Liver (tissue), 9 donors: ENCODE results near the gene PDZRN4. TPM values are rescaled to one million over a fixed set of nuclear protein-coding genes. Genes with fewer than 3 reads are reported as not detected.
"Not testable (repeated sequence)": the region's sequence is repeated elsewhere in the genome, so short reads cannot be mapped to it uniquely, and the experiment has no call there.

Source experiments
- DNase-seq: peaks from one replicate; pipeline ENCODE4 v3.0.0-alpha.2; 2017; ENCODE audit warnings: low spot score
- H3K27ac ChIP-seq, 2 donors: one replicate each; pipeline ENCODE4 v1.7.0; 2013; ENCODE audit warnings: inconsistent platforms in 2 of 2, low read length in 2 of 2, control low read depth in 1 of 2, low read depth in 1 of 2, mild to moderate bottlenecking in 1 of 2
- H3K27me3 ChIP-seq, 4 donors: one replicate each; pipeline versions ENCODE4 v1.6.1 to v1.7.0; 2013; ENCODE audit warnings: low read length in 3 of 4, inconsistent platforms in 1 of 4, mild to moderate bottlenecking in 1 of 4, moderate library complexity in 1 of 4; ENCODE audit not compliant: control insufficient read depth in 4 of 4, insufficient read depth in 4 of 4
- H3K36me3 ChIP-seq, 4 donors: one replicate each; pipeline versions ENCODE4 v1.6.1 to v1.7.0; 2013; ENCODE audit warnings: low read length in 3 of 4, mild to moderate bottlenecking in 3 of 4, low read depth in 1 of 4, moderate library complexity in 1 of 4; ENCODE audit not compliant: control insufficient read depth in 4 of 4, insufficient read depth in 3 of 4
- H3K4me1 ChIP-seq, 4 donors: one replicate each; pipeline versions ENCODE4 v1.6.1 to v1.7.0; 2013; ENCODE audit warnings: low read length in 3 of 4, mild to moderate bottlenecking in 3 of 4, moderate library complexity in 1 of 4; ENCODE audit not compliant: control insufficient read depth in 4 of 4, insufficient read depth in 4 of 4
- H3K4me3 ChIP-seq, 3 donors: one replicate each; pipeline versions ENCODE4 v1.6.1 to v1.7.0; 2013; ENCODE audit warnings: low read length in 3 of 3, control low read depth in 1 of 3, low read depth in 1 of 3, mild to moderate bottlenecking in 1 of 3
- H3K9ac ChIP-seq, 2 donors: one replicate each; pipeline ENCODE4 v1.7.0; 2013; ENCODE audit warnings: low read length in 2 of 2, mild to moderate bottlenecking in 2 of 2, moderate library complexity in 2 of 2, control low read depth in 1 of 2, low read depth in 1 of 2
- H3K9me3 ChIP-seq, 4 donors: one replicate each; pipeline versions ENCODE4 v1.6.1 to v1.7.0; 2013; ENCODE audit warnings: low read length in 3 of 4; ENCODE audit not compliant: control insufficient read depth in 4 of 4
- EGR1 ChIP-seq, 2 donors: IDR thresholded peaks; 2 replicates each; pipeline ENCODE4 v1.6.1; 2016 to 2018; ENCODE audit warnings: antibody characterized with exemption in 2 of 2, low read depth in 2 of 2
- FOXA1 ChIP-seq: IDR thresholded peaks from 2 replicates; pipeline ENCODE4 v1.6.1; 2016; ENCODE audit warnings: antibody characterized with exemption
- FOXA2 ChIP-seq: IDR thresholded peaks from 2 replicates; pipeline ENCODE4 v1.6.1; 2016; ENCODE audit warnings: antibody characterized with exemption
- HNF4A ChIP-seq, 2 donors: conservative IDR thresholded peaks; 2 replicates each; pipeline ENCODE4 v1.6.1; 2016; ENCODE audit warnings: antibody characterized with exemption in 2 of 2, mild to moderate bottlenecking in 2 of 2
- NR2F2 ChIP-seq: IDR thresholded peaks from 2 replicates; pipeline ENCODE4 v1.6.1; 2016; ENCODE audit warnings: antibody characterized with exemption
- RAD21 ChIP-seq, 2 donors: IDR thresholded peaks; 2 replicates each; pipeline ENCODE4 v1.6.1; 2016; ENCODE audit warnings: antibody characterized with exemption in 2 of 2, mild to moderate bottlenecking in 2 of 2
- RXRA ChIP-seq, 2 donors: IDR thresholded peaks; 2 replicates each; pipeline ENCODE4 v1.6.1; 2017 to 2018; ENCODE audit warnings: antibody characterized with exemption in 2 of 2, mild to moderate bottlenecking in 1 of 2
- YY1 ChIP-seq: IDR thresholded peaks from 2 replicates; pipeline ENCODE4 v1.6.1; 2016; ENCODE audit warnings: antibody characterized with exemption, mild to moderate bottlenecking
- WGBS: extraction: QIAGEN DNeasy Blood & Tissue Kit; methylation state at CpG from one replicate; pipeline ENCODE4 v1.1.7; 2013; 5-methylcytosine and 5-hydroxymethylcytosine counted together
- polyA plus RNA-seq, 2 donors: library from polyadenylated mRNA; stranded (reverse) in 1 of 2; unstranded in 1 of 2; fragments of 200-250 nt in 1 of 2; fragments of >200 nt in 1 of 2; fragmentation: Nextera tagmentation in 1 of 2; extraction: Ambion mirVana in 1 of 2; gene quantifications; one replicate each; pipeline versions ENCODE4 v1.2.1 to v1.2.3, GENCODE V29; 2013 to 2015
- total RNA-seq, 2 donors: library from RNA; depleted of rRNA; stranded (reverse); fragments of >200 nt; gene quantifications; one replicate each; pipeline ENCODE4 v1.2.3, GENCODE V29; 2014
- TF ChIP-seq, protein P1 (sequence below): IDR thresholded peaks from 2 replicates; pipeline ENCODE4 v1.6.1; 2016; ENCODE audit warnings: antibody characterized with exemption, mild to moderate bottlenecking
- TF ChIP-seq, protein P2 (sequence below): IDR thresholded peaks from 2 replicates; pipeline ENCODE4 v1.6.1; 2016; ENCODE audit warnings: antibody characterized with exemption
- TF ChIP-seq, protein P3 (sequence below): fragments of 150-350 bp; IDR thresholded peaks from 2 replicates; pipeline ENCODE4 v1.5.1; 2017; ENCODE audit warnings: improper control_type of control experiment, low read depth, low read length; ENCODE audit not compliant: missing input control
- donor health status: healthy.
- donor health status: healthy.
- donor health status: healthy.
- donor health status: healthy.
- donor health status: healthy.

PDZRN4 gene
- total and polyA plus RNA-seq, 4 donors: 0.11 to 1.1 (median 0.24) TPM

DNA sequence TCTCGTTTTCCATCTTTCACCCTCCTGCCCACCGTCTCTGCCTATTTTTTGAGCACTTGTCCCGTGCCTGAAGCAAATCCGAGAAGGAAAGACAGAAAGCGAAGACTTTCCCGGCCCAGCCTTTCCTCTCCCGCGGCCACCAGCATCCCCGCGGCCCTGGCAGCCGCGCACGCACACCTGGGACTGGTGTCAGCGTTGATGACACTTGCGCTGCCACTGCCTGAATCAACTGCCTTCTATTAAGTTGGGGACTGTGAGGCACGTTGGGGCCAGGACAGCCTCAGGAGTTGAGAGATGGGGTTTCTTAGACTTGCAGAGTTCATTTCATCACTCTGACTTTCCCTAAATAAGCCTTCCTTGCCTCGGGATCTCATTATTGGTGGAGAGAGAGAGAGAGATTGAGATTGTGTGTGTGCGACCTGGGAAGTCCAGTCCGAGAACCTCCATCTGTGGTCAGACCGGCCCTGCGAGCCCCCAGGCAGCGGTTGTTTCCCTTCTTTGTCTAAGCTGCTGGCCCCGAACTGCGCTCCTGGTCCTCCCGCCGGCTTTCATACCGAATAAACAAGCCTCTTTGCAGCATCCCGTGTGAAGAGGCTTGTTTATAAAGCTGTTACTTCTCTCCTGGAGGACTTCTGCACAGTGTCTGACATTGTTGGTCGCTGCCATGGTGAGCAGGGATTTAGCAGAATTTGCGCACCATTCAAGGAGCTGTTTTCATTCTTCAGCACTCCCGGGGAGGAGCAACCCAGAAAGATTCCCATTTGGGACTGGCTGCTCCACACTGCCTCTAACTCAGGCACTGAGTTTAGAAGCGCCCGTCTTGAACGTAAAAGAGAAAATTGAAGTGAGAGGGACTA is 1.5 kb downstream of the PDZRN4 start:
- Histone ChIP-seq H3K9me3 (no peaks in the 10 kb centered on the region), H3K27me3 (peaks cover 0 to 8% (median 2%) of the 10 kb centered on the region in 4 donors), H3K27ac (peak overlapping the region; percentile 4 to 6), H3K9ac (no peak overlapping the region), H3K36me3 (no peaks in the 10 kb centered on the region), H3K4me1 (peaks cover 0 to 5% (median 2%) of the 10 kb centered on the region in 4 donors), H3K4me3 (peak overlapping the region in 1 of 3 donors; percentile 5)
- TF ChIP-seq, protein P1, sequence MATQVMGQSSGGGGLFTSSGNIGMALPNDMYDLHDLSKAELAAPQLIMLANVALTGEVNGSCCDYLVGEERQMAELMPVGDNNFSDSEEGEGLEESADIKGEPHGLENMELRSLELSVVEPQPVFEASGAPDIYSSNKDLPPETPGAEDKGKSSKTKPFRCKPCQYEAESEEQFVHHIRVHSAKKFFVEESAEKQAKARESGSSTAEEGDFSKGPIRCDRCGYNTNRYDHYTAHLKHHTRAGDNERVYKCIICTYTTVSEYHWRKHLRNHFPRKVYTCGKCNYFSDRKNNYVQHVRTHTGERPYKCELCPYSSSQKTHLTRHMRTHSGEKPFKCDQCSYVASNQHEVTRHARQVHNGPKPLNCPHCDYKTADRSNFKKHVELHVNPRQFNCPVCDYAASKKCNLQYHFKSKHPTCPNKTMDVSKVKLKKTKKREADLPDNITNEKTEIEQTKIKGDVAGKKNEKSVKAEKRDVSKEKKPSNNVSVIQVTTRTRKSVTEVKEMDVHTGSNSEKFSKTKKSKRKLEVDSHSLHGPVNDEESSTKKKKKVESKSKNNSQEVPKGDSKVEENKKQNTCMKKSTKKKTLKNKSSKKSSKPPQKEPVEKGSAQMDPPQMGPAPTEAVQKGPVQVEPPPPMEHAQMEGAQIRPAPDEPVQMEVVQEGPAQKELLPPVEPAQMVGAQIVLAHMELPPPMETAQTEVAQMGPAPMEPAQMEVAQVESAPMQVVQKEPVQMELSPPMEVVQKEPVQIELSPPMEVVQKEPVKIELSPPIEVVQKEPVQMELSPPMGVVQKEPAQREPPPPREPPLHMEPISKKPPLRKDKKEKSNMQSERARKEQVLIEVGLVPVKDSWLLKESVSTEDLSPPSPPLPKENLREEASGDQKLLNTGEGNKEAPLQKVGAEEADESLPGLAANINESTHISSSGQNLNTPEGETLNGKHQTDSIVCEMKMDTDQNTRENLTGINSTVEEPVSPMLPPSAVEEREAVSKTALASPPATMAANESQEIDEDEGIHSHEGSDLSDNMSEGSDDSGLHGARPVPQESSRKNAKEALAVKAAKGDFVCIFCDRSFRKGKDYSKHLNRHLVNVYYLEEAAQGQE: no peak
- TF ChIP-seq EGR1 (IDR thresholded peaks at IDR 0.05; ENCODE audit: low read depth in 2 of 2) (no peak), FOXA2 (no peak), FOXA1 (no peak), NR2F2 (no peak), RXRA (IDR thresholded peaks at IDR 0.05) (no peak), YY1 (no peak), RAD21 (IDR thresholded peaks at IDR 0.05) (no peak)
- TF ChIP-seq, protein P2, sequence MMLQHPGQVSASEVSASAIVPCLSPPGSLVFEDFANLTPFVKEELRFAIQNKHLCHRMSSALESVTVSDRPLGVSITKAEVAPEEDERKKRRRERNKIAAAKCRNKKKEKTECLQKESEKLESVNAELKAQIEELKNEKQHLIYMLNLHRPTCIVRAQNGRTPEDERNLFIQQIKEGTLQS: no peak
- 3% methylated on average over 34 of the region's 34 CpGs for WGBS
- DNase-seq: no peak

DNA sequence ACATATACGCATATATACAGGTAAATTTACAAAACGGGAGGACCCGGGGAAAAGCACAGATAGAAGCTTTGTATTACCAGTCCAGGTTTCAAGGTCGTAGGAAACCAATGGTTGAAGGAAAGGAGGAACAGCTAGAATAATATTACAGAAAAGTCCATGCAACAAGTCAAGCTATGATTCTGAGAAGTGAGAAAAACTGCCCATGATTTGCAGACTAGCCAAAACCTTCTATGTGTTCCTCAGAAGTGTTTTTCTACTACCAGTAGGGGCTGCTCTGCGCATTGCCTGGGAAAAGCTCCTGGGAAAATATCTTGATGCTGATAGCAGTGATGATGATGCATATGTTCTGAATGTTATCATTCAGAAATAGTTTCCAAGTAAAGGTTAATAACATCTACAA is 2.2 kb downstream of the PDZRN4 start:
- H3K9ac ChIP-seq: no peak overlapping the region
- no peak for TF ChIP-seq EGR1 (IDR thresholded peaks at IDR 0.05; ENCODE audit: low read depth in 2 of 2)
- TF ChIP-seq HNF4A (conservative IDR thresholded peaks at IDR 0.05): no peak
- TF ChIP-seq, protein P3, sequence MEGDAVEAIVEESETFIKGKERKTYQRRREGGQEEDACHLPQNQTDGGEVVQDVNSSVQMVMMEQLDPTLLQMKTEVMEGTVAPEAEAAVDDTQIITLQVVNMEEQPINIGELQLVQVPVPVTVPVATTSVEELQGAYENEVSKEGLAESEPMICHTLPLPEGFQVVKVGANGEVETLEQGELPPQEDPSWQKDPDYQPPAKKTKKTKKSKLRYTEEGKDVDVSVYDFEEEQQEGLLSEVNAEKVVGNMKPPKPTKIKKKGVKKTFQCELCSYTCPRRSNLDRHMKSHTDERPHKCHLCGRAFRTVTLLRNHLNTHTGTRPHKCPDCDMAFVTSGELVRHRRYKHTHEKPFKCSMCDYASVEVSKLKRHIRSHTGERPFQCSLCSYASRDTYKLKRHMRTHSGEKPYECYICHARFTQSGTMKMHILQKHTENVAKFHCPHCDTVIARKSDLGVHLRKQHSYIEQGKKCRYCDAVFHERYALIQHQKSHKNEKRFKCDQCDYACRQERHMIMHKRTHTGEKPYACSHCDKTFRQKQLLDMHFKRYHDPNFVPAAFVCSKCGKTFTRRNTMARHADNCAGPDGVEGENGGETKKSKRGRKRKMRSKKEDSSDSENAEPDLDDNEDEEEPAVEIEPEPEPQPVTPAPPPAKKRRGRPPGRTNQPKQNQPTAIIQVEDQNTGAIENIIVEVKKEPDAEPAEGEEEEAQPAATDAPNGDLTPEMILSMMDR: peak; percentile 20
- no peak for TF ChIP-seq RXRA (IDR thresholded peaks at IDR 0.05)
- peak; percentile 61 to 67 for TF ChIP-seq RAD21 (IDR thresholded peaks at IDR 0.05)
- TF ChIP-seq, protein P2: no peak
- H3K36me3 ChIP-seq: no peaks in the 10 kb centered on the region
- DNase-seq: no peak
- H3K4me3 ChIP-seq: no peak overlapping the region
- no peaks in the 10 kb centered on the region for H3K9me3 ChIP-seq
- 15% methylated on average over 5 of the region's 5 CpGs for WGBS
- peaks cover 0 to 5% (median 2%) of the 10 kb centered on the region in 4 donors for H3K4me1 ChIP-seq
- no peak overlapping the region for H3K27ac ChIP-seq
- peaks cover 0 to 8% (median 2%) of the 10 kb centered on the region in 4 donors for H3K27me3 ChIP-seq

DNA sequence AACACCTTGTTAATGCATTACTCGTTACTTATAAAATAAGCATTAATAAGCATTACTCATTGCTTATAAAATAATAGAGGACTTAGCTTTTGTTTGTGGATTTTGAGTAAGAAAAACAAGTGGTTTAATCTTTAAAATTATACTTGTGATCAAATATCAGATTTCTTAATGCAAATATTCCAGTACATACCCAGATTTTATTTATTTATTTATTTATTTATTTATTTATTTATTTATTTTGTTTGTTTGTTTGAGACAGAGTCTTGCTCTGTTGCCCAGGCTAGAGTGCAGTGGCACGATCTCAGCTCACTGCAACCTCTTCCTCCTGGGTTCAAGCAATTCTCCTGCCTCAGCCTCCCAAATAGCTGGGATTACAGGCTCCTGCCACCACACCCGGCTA is 3.4 kb downstream of the PDZRN4 start:
- H3K4me1 ChIP-seq, H3K36me3 ChIP-seq, H3K4me3 ChIP-seq, H3K9me3 ChIP-seq, H3K9ac ChIP-seq, H3K27ac ChIP-seq, H3K27me3 ChIP-seq, DNase-seq: not testable (repeated sequence)
- 87% methylated on average over 3 of the region's 3 CpGs for WGBS
